Measurements from ENCODE around the gene CPLX1.
A peak's percentile ranks its signal among the peaks of the same experiment; 100 is the strongest.

GRCh38 chr4:769511-769910 is 56.4 kb downstream of the CPLX1 start:
- TF ChIP-seq POLR2A (IDR thresholded peaks at IDR 0.05; ENCODE audit: low read depth, low read length) = peak; percentile 16; the same call in 1 of the 2 replicates
- no peak for TF ChIP-seq POLR2AphosphoS5 (IDR thresholded peaks at IDR 0.05; ENCODE audit: low read depth, low read length)
- TF ChIP-seq POU2F2 (IDR thresholded peaks at IDR 0.05; ENCODE audit: low read depth, low read length) = no peak

Data from GM12891 (cell line).